Esophagus muscularis mucosa (tissue), 4 donors: ENCODE measurements around the gene ZNF189. TPM values are rescaled to one million over a fixed set of nuclear protein-coding genes. Genes with fewer than 3 reads are reported as not detected.

Experiments used
- DNase-seq: peaks from one replicate; pipeline ENCODE4 v3.0.0-alpha.2; 2017; ENCODE audit errors: extremely low spot score
- H3K27ac ChIP-seq, 4 donors: fragments of 200-600 bp; sonication (generic); replicated peaks in 1 of 4; 1 replicate in 3 of 4; 2 replicates in 1 of 4; pipeline ENCODE4 v1.5.1; 2016 to 2019; ENCODE audit warnings: mild to moderate bottlenecking in 1 of 4
- H3K27me3 ChIP-seq, 4 donors: fragments of 200-600 bp; sonication (generic); one replicate each; pipeline versions ENCODE4 v1.5.1 to v1.6.0; 2016 to 2019
- H3K36me3 ChIP-seq, 4 donors: fragments of 200-600 bp; sonication (generic); one replicate each; pipeline ENCODE4 v1.5.1; 2016 to 2019
- H3K4me1 ChIP-seq, 4 donors: fragments of 200-600 bp; sonication (generic); one replicate each; pipeline ENCODE4 v1.5.1; 2016 to 2019
- H3K4me3 ChIP-seq, 4 donors: fragments of 200-600 bp; sonication (generic); 1 replicate in 2 of 4; 2 replicates in 2 of 4; pipeline ENCODE4 v1.5.1; 2016 to 2019; ENCODE audit warnings: mild to moderate bottlenecking in 4 of 4, moderate library complexity in 1 of 4
- H3K9me3 ChIP-seq, 4 donors: fragments of 200-600 bp; sonication (generic); 1 replicate in 3 of 4; 2 replicates in 1 of 4; pipeline ENCODE4 v1.5.1; 2016 to 2019
- CTCF ChIP-seq, 3 experiments: fragments of 200-600 bp in 2 of 3; fragments of 450-650 bp in 1 of 3; sonication (generic) in 2 of 3; IDR thresholded peaks; one replicate each; pipeline ENCODE4 v1.5.1; 2017 to 2019; ENCODE audit warnings: antibody characterized with exemption in 3 of 3, mild to moderate bottlenecking in 2 of 3, moderate library complexity in 1 of 3
- EP300 ChIP-seq: sonication (generic); formaldehyde crosslinking; IDR thresholded peaks from one replicate; pipeline ENCODE4 v1.6.1; 2017; ENCODE audit warnings: antibody characterized with exemption
- POLR2A ChIP-seq: fragments of 450-650 bp; IDR thresholded peaks from one replicate; pipeline ENCODE4 v1.6.1; 2017; ENCODE audit warnings: antibody characterized with exemption, moderate library complexity, mild to moderate bottlenecking, low read depth
- POLR2AphosphoS5 ChIP-seq, 2 donors: sonication (generic); formaldehyde crosslinking; IDR thresholded peaks; one replicate each; pipeline ENCODE4 v1.6.1; 2017; ENCODE audit warnings: antibody characterized with exemption in 2 of 2
- WGBS: methylation state at CpG from one replicate; pipeline ENCODE4 v1.1.5; 2018; 5-methylcytosine and 5-hydroxymethylcytosine counted together
- intact Hi-C: fragments of 100-400 bp; cut with DNase I; formaldehyde crosslinking; loops from one replicate; pipeline ENCODE4 v1.15.1; 2023
- total RNA-seq, 4 donors: library from RNA; depleted of rRNA; stranded (reverse); fragments of >200 nt; gene quantifications; one replicate each; pipeline versions ENCODE4 v1.1.0 to v1.2.1, GENCODE V29; 2016

ZNF189 gene
- total RNA-seq, 4 donors from 2014 or later, result 16.7 to 19.6 (median 18.6) TPM

GRCh38 chr9:101442318-101442717 lies 43.7 kb downstream of the ZNF189 start:
- no peak for DNase-seq
- H3K9me3 ChIP-seq, result no peaks in the 10 kb centered on the region
- H3K4me3 ChIP-seq, result no peak overlapping the region
- intact Hi-C loops, result no loop called here
- TF ChIP-seq CTCF (IDR thresholded peaks at IDR 0.05) (no peak), POLR2A (no peak), POLR2AphosphoS5 (IDR thresholded peaks at IDR 0.05) (no peak), EP300 (no peak)
- H3K4me1 ChIP-seq, result peaks cover 6 to 9% (median 8%) of the 10 kb centered on the region in 4 donors
- 93% methylated on average over 3 of the region's 3 CpGs for WGBS
- no peak overlapping the region for H3K27ac ChIP-seq
- H3K36me3 ChIP-seq, result no peaks in the 10 kb centered on the region
- peaks cover 0 to 14% (median 2%) of the 10 kb centered on the region in 4 donors for H3K27me3 ChIP-seq

- intact Hi-C loops, result no loop called here
- H3K27ac ChIP-seq, result no peak overlapping the region
- TF ChIP-seq POLR2AphosphoS5 (IDR thresholded peaks at IDR 0.05), result no peak
- no peak for TF ChIP-seq CTCF (IDR thresholded peaks at IDR 0.05)
- no peak for TF ChIP-seq POLR2A
- no peak for TF ChIP-seq EP300
These were observed 44.1 kb downstream of the ZNF189 start for GRCh38 chr9:101442736-101443135.

GRCh38 chr9:101443364-101443771 lies 44.7 kb downstream of the ZNF189 start:
- H3K27ac ChIP-seq, result no peak overlapping the region
- intact Hi-C loops, result no loop called here
- H3K9me3 ChIP-seq, result no peaks in the 10 kb centered on the region
- no peak for TF ChIP-seq EP300
- TF ChIP-seq POLR2A, result no peak
- no peak for TF ChIP-seq CTCF (IDR thresholded peaks at IDR 0.05)
- no peak for TF ChIP-seq POLR2AphosphoS5 (IDR thresholded peaks at IDR 0.05)
- H3K4me1 ChIP-seq, result peaks cover 0 to 6% (median under 1%) of the 10 kb centered on the region in 4 donors
- no peak overlapping the region for H3K4me3 ChIP-seq
- H3K27me3 ChIP-seq, result peaks cover 0 to 14% (median 2%) of the 10 kb centered on the region in 4 donors
- H3K36me3 ChIP-seq, result no peaks in the 10 kb centered on the region
- WGBS, result 69% methylated on average over 9 of the region's 9 CpGs
- no peak for DNase-seq

More at GRCh38 chr9:101442736-101443135, 44.1 kb downstream of the ZNF189 start:
- DNase-seq, result no peak
- peaks cover 2 to 5% (median 5%) of the 10 kb centered on the region in 4 donors for H3K4me1 ChIP-seq
- H3K9me3 ChIP-seq, result no peaks in the 10 kb centered on the region
- H3K4me3 ChIP-seq, result no peak overlapping the region
- WGBS, result 69% methylated on average over 3 of the region's 3 CpGs
- no peaks in the 10 kb centered on the region for H3K36me3 ChIP-seq
- peaks cover 0 to 14% (median 2%) of the 10 kb centered on the region in 4 donors for H3K27me3 ChIP-seq

GRCh38 chr9:101445353-101446029 lies 46.8 kb downstream of the ZNF189 start:
- Histone ChIP-seq H3K9me3 (no peaks in the 10 kb centered on the region), H3K27me3 (peaks cover 0 to 14% (median 0%) of the 10 kb centered on the region in 4 donors), H3K4me3 (no peak overlapping the region), H3K36me3 (no peaks in the 10 kb centered on the region), H3K27ac (no peak overlapping the region), H3K4me1 (peaks cover 0 to 14% (median 9%) of the 10 kb centered on the region in 4 donors)
- DNase-seq, result no peak
- 69% methylated on average over 5 of the region's 5 CpGs for WGBS
- intact Hi-C loops, result loop anchor here (2.0 kb wide), 1 partner anchor 45 kb away; no protein-coding TSS in a partner anchor
- TF ChIP-seq POLR2AphosphoS5 (IDR thresholded peaks at IDR 0.05), result no peak
- no peak for TF ChIP-seq CTCF (IDR thresholded peaks at IDR 0.05)
- TF ChIP-seq EP300, result no peak
- TF ChIP-seq POLR2A, result no peak
